Stimulated activated effector memory CD8-positive, alpha-beta T cell treated with anti-CD3 and anti-CD28 coated beads, Interleukin-12 subunit alpha, Interleukin-12 subunit beta, amount 100 ng/mL, for 72 hours (primary cell): ENCODE measurements around the gene CXCR6.
A peak's percentile ranks its signal among the peaks of the same experiment; 100 is the strongest.

Experiments
- ATAC-seq: fragments of 150-1000 bp; cut with Tn5 transposase; 2 replicates; pipeline ENCODE4 v1.10.0; 2021
- DNase-seq, 2 donors: peaks; one replicate each; pipeline ENCODE4 v3.0.0; 2021 to 2022; ENCODE audit warnings: low spot score in 2 of 2
- H3K27ac Mint-ChIP-seq: one replicate; pipeline ENCODE4 v1.8.0; 2022; ENCODE audit warnings: mild to moderate bottlenecking, mixed read lengths
- H3K36me3 Mint-ChIP-seq: one replicate; pipeline ENCODE4 v1.8.0; 2022; ENCODE audit warnings: mild to moderate bottlenecking, mixed read lengths
- H3K4me1 Mint-ChIP-seq: one replicate; pipeline ENCODE4 v1.8.0; 2022; ENCODE audit warnings: mixed read lengths
- H3K4me3 Mint-ChIP-seq: one replicate; pipeline ENCODE4 v1.8.0; 2022; ENCODE audit warnings: mild to moderate bottlenecking, mixed read lengths
- H3K9me3 Mint-ChIP-seq: one replicate; pipeline ENCODE4 v1.8.0; 2022; ENCODE audit warnings: mixed read lengths

Gene CXCR6

DNA sequence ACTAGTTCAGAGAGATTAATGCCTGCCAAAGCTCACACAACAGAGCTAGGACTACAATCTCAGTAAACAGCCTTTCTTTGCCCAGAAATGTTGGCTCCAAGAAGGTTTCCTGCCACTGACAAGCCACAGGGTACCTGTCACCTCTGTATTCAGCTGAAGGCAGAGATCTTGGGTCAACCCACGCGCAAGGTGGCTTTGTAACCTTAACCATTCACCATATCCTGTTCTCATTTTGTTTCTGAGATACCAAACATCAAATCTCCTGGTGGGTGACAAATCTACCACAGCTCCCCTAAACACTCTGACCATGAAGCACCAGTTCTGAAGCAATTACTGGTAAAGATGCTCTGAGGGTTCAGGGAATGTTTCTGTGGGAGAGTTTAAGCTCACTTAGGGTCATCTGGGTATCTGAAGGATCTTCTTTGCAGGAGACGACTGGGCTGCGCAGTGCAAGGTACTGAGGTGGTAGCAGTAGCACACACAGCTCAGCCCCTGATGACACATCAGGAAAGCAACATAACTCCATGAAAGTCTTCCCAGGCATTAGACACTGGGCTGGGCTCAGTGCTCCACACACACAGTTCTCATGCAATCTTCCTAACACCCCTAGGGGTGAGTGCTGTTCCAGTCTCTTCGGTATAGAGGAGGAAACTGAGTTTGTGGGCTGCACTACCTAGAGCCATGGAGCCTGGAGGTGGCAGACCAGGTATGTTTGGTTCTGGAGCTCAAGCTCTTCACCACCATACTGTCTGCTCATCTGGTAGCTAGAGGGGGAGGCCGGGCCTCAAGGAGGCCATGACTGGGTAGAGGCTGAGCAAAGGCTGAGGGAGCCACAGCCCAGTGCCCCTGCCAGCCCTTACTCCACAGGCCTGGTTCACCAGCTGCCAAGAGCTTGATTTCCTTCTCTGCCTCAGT lies 7.7 kb downstream of the CXCR6 start:
- H3K36me3 Mint-ChIP-seq: peaks cover 100% of the 10 kb centered on the region

GRCh38 chr3:45951946-45952345 lies 8.7 kb downstream of the CXCR6 start:
- H3K36me3 Mint-ChIP-seq: peaks cover 100% of the 10 kb centered on the region
- no peaks in the 10 kb centered on the region for H3K9me3 Mint-ChIP-seq
- ATAC-seq (no peak), DNase-seq (no peak)
- H3K27ac Mint-ChIP-seq: peak overlapping the region; percentile 93
- H3K4me3 Mint-ChIP-seq: peak overlapping the region; percentile 80
- peaks cover 89% of the 10 kb centered on the region for H3K4me1 Mint-ChIP-seq

More for the DNA sequence above, 7.7 kb downstream of the CXCR6 start:
- peak overlapping the region; percentile 80 for H3K4me3 Mint-ChIP-seq
- peaks cover 99% of the 10 kb centered on the region for H3K4me1 Mint-ChIP-seq
- DNase-seq (no peak), ATAC-seq (peak; percentile 83)
- H3K27ac Mint-ChIP-seq: peak overlapping the region; percentile 93
- no peaks in the 10 kb centered on the region for H3K9me3 Mint-ChIP-seq

DNA sequence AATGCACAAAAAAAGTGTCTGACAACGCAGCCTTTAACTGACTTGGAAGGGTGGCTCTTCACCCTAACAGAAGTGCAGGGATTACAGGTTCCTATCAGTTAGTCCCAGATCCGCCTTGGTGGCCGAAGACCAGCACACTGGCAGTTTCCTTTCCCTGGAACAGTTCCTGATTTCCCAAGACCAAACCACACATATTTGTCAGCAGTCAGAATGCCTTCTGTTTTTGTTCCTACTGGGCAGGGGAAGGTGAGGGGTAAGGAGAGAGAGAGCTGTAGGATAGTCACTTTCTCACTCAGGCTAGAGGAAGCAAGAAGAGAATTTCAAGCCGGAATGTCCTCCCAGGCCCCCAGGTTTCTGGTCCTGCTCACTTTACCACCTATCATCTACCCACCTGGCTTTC lies 9.2 kb downstream of the CXCR6 start:
- Mint-ChIP-seq H3K36me3 (peaks cover 100% of the 10 kb centered on the region), H3K9me3 (no peaks in the 10 kb centered on the region), H3K4me1 (peaks cover 84% of the 10 kb centered on the region), H3K27ac (peak overlapping the region; percentile 93), H3K4me3 (peak overlapping the region; percentile 80)
- ATAC-seq (no peak), DNase-seq (no peak)

GRCh38 chr3:45953536-45953935 lies 10.3 kb downstream of the CXCR6 start:
- peak overlapping the region; percentile 80 for H3K4me3 Mint-ChIP-seq
- ATAC-seq: no peak

GRCh38 chr3:45954306-45954705 lies 11.0 kb downstream of the CXCR6 start:
- H3K36me3 Mint-ChIP-seq: peaks cover 100% of the 10 kb centered on the region
- DNase-seq (no peak), ATAC-seq (no peak)
- no peak overlapping the region for H3K4me3 Mint-ChIP-seq
- peak overlapping the region; percentile 26 for H3K27ac Mint-ChIP-seq
- no peaks in the 10 kb centered on the region for H3K9me3 Mint-ChIP-seq
- H3K4me1 Mint-ChIP-seq: peaks cover 84% of the 10 kb centered on the region

More at GRCh38 chr3:45953536-45953935, 10.3 kb downstream of the CXCR6 start:
- DNase-seq: no peak
- peaks cover 100% of the 10 kb centered on the region for H3K36me3 Mint-ChIP-seq
- H3K27ac Mint-ChIP-seq: peak overlapping the region; percentile 93
- no peaks in the 10 kb centered on the region for H3K9me3 Mint-ChIP-seq
- peaks cover 84% of the 10 kb centered on the region for H3K4me1 Mint-ChIP-seq

GRCh38 chr3:45955017-45955647 lies 11.9 kb downstream of the CXCR6 start:
- no peak for ATAC-seq
- H3K27ac Mint-ChIP-seq: peak overlapping the region; percentile 52
- peak overlapping the region; percentile 17 for H3K4me3 Mint-ChIP-seq
- no peaks in the 10 kb centered on the region for H3K9me3 Mint-ChIP-seq
- peaks cover 84% of the 10 kb centered on the region for H3K4me1 Mint-ChIP-seq
- DNase-seq: no peak
- peaks cover 100% of the 10 kb centered on the region for H3K36me3 Mint-ChIP-seq

DNA sequence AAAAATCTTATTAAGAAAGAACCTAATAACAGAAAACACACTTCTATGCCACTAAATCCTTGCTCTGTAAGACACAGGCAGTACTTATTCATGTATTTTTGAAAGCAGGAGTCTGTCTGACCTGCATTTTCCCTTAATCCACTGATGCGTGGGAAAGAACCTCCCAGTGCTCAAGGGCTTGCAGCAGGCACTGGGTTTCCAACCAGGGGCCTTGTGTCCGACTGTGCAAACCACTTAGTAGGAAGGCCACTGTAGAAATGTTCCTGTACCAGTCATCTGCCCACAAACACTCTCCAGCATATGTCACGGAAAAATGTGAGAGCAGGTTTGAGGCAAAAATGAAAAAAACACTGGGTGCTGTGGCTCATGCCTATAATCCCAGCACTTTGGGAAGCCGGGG lies 12.4 kb downstream of the CXCR6 start:
- Mint-ChIP-seq H3K4me1 (peaks cover 81% of the 10 kb centered on the region), H3K4me3 (peak overlapping the region; percentile 17), H3K27ac (peak overlapping the region; percentile 52), H3K36me3 (peaks cover 100% of the 10 kb centered on the region), H3K9me3 (no peaks in the 10 kb centered on the region)
- no peak for ATAC-seq
- DNase-seq: no peak

DNA sequence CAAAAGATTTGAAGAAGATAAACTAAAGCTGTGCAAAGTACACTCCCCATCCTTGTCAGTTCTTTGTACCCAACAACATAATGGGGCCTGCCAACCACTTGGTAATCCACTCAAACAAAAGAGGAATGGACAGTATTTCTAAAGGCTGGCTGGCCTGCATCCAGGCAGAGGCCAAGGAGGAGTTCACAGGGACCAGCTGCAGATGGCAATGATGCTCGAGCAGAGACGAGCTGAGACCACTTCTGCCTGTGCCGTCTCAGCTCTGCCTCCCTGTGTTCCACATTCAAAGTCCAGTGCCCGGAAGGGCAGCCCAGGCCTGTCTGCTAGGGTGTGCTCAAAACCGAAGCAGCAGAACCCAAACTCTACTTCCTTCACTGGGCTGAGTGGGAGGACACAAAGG lies 14.3 kb downstream of the CXCR6 start:
- Mint-ChIP-seq H3K9me3 (no peaks in the 10 kb centered on the region), H3K27ac (peak overlapping the region; percentile 83), H3K4me1 (peaks cover 79% of the 10 kb centered on the region), H3K36me3 (peaks cover 100% of the 10 kb centered on the region), H3K4me3 (peak overlapping the region; percentile 64)
- ATAC-seq (no peak), DNase-seq (no peak)

GRCh38 chr3:45958321-45958791 lies 15.1 kb downstream of the CXCR6 start:
- no peak for DNase-seq
- ATAC-seq: peak; percentile 69
- Mint-ChIP-seq H3K4me3 (peak overlapping the region; percentile 64), H3K27ac (peak overlapping the region; percentile 83), H3K4me1 (peaks cover 79% of the 10 kb centered on the region), H3K9me3 (no peaks in the 10 kb centered on the region), H3K36me3 (peaks cover 100% of the 10 kb centered on the region)

DNA sequence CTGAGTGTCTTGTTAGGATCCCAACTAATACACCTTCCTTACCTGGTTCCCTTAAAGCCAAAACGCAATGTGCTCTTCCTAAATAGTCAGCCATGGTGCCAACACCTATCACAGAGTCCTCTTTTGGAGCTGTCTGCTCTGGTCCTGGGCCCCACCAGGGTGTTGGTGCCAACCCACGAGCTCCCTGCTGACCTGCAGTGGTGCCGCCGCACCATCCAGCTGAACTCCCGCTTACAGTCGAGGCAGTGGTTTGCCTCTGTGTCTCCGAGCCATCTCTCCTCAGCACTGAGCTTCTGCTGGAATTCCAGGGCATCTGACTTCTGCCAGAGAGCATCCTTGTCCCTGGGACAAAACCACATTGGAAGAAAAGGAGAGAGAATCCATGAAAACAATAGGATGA lies 15.9 kb downstream of the CXCR6 start:
- Mint-ChIP-seq H3K4me1 (peaks cover 79% of the 10 kb centered on the region), H3K9me3 (no peaks in the 10 kb centered on the region), H3K27ac (peak overlapping the region; percentile 83), H3K4me3 (peak overlapping the region; percentile 64), H3K36me3 (peaks cover 100% of the 10 kb centered on the region)
- no peak for ATAC-seq
- no peak for DNase-seq

DNA sequence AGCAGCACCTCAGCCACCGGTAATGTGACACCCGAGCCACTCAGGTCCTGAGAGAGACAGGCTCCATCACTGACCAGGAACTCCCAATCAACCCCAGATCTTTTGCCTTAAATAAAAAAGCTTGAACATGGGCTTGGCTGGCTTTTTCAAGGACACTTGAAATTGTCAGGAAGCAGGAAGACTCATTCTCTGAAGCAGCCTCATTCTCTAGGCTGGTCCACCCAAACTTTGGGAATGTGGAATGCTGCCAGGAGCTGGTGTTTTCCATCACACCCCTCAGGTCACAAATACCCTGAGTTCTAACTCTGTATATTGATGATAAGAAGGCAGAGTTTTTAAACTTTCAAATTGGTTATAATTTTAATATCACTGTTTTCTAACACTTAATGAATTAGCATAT lies 17.0 kb downstream of the CXCR6 start:
- H3K4me3 Mint-ChIP-seq: no peak overlapping the region
- DNase-seq (no peak), ATAC-seq (no peak)
- peak overlapping the region; percentile 48 for H3K27ac Mint-ChIP-seq
- H3K36me3 Mint-ChIP-seq: peaks cover 100% of the 10 kb centered on the region
- peaks cover 79% of the 10 kb centered on the region for H3K4me1 Mint-ChIP-seq
- H3K9me3 Mint-ChIP-seq: no peaks in the 10 kb centered on the region

DNA sequence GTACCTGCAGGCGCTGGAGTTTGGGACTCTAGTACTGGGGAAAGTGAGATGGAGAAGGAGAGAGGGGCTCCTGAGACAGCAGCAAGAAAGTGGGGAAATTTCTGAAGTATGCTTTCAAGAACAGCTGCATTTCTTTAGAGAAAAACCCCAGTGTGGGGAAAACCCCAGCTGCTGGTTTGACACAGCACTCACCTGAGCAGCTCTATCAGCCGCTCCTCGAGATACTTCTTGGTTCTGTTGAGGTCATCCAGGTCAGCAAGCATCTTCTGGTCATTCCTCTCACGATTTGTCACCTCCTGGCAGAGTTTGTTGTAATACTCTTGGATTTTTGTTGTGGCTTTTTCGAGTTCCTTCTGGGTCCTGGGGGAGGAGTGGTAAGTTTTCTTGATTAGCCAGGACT lies 18.8 kb downstream of the CXCR6 start:
- no peaks in the 10 kb centered on the region for H3K9me3 Mint-ChIP-seq
- DNase-seq: no peak
- H3K27ac Mint-ChIP-seq: peak overlapping the region; percentile 81
- peaks cover 91% of the 10 kb centered on the region for H3K4me1 Mint-ChIP-seq
- H3K36me3 Mint-ChIP-seq: peaks cover 100% of the 10 kb centered on the region
- H3K4me3 Mint-ChIP-seq: peak overlapping the region; percentile 73
- ATAC-seq: peak; percentile 55

GRCh38 chr3:45964139-45964538 lies 20.9 kb downstream of the CXCR6 start:
- peak overlapping the region; percentile 81 for H3K27ac Mint-ChIP-seq
- H3K9me3 Mint-ChIP-seq: no peaks in the 10 kb centered on the region
- peak; percentile 93 for ATAC-seq
- H3K36me3 Mint-ChIP-seq: peaks cover 100% of the 10 kb centered on the region
- peak; percentile 40 to 80 for DNase-seq
- H3K4me1 Mint-ChIP-seq: peaks cover 95% of the 10 kb centered on the region
- H3K4me3 Mint-ChIP-seq: peak overlapping the region; percentile 73

DNA sequence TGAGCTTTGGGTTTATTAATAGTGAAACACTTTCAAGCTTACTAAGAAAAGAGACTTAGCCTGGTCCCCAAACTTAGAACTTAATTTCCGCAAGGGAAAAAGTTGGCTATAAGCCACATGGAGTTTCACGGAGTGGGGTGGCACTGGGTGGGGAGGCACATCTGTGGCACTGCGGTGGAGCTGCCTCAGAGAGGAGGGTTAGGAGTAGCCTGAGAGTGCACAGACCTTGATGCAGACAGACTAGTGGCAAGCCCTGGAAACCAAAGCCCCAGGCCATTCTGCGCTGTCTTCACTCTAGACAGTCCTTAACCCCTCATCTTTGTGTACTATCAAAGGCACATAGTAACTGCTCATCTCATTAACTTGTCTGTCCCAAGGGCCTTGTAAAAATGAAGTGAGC lies 22.0 kb downstream of the CXCR6 start:
- Mint-ChIP-seq H3K36me3 (peaks cover 100% of the 10 kb centered on the region), H3K4me3 (peak overlapping the region; percentile 73), H3K9me3 (no peaks in the 10 kb centered on the region), H3K27ac (peak overlapping the region; percentile 81), H3K4me1 (peaks cover 95% of the 10 kb centered on the region)
- peak; percentile 56 for ATAC-seq
- DNase-seq: no peak

GRCh38 chr3:45965653-45966052 lies 22.4 kb downstream of the CXCR6 start:
- Mint-ChIP-seq H3K4me1 (peaks cover 97% of the 10 kb centered on the region), H3K27ac (peak overlapping the region; percentile 81), H3K9me3 (no peaks in the 10 kb centered on the region), H3K36me3 (peaks cover 100% of the 10 kb centered on the region), H3K4me3 (peak overlapping the region; percentile 73)
- ATAC-seq: peak; percentile 9
- DNase-seq: no peak
